Brain microvascular endothelial cell (primary cell): ENCODE data around the gene TMEM97.
A peak's percentile ranks its signal among the peaks of the same experiment; 100 is the strongest.

Experiments
- DNase-seq: peaks from one replicate; pipeline ENCODE4 v3.0.0-alpha.2; 2020
- H3K27ac ChIP-seq: fragments of 250-450 bp; sonication (Bioruptor Pico); 2 replicates; pipeline ENCODE4 v1.5.1; 2020; ENCODE audit warnings: mild to moderate bottlenecking, moderate library complexity
- H3K27me3 ChIP-seq: fragments of 250-450 bp; sonication (Bioruptor Pico); replicated peaks from 2 replicates; pipeline ENCODE4 v1.5.1; 2020; ENCODE audit warnings: mild to moderate bottlenecking
- H3K36me3 ChIP-seq: fragments of 250-450 bp; sonication (Bioruptor Pico); replicated peaks from 2 replicates; pipeline ENCODE4 v1.5.1; 2020; ENCODE audit warnings: mild to moderate bottlenecking
- H3K4me3 ChIP-seq: 2 replicates; pipeline ENCODE4 v1.5.1; 2011; ENCODE audit warnings: low read depth, mild to moderate bottlenecking, control low read depth, low read length, moderate library complexity
- in situ Hi-C: cut with HindIII; loops from 2 replicates; pipeline ENCODE4 v1.10.0; 2017; ENCODE audit warnings: low sequenced_read_pairs, low pct_ligation_motif_present
- TF ChIP-seq, protein P1 (sequence below): IDR thresholded peaks from 2 replicates; pipeline ENCODE4 v1.5.1; 2011; ENCODE audit warnings: low read depth, mild to moderate bottlenecking, moderate library complexity, low read length, control low read depth, inconsistent platforms; ENCODE audit errors: missing control alignments

Gene TMEM97

GRCh38 chr17:28370744-28371103 is 51.7 kb downstream of the TMEM97 start:
- Histone ChIP-seq H3K27ac (no peak overlapping the region), H3K36me3 (no peaks in the 10 kb centered on the region), H3K4me3 (no peak overlapping the region), H3K27me3 (no peaks in the 10 kb centered on the region)
- in situ Hi-C loops: no loop called here
- no peak for DNase-seq
- TF ChIP-seq, protein P1, sequence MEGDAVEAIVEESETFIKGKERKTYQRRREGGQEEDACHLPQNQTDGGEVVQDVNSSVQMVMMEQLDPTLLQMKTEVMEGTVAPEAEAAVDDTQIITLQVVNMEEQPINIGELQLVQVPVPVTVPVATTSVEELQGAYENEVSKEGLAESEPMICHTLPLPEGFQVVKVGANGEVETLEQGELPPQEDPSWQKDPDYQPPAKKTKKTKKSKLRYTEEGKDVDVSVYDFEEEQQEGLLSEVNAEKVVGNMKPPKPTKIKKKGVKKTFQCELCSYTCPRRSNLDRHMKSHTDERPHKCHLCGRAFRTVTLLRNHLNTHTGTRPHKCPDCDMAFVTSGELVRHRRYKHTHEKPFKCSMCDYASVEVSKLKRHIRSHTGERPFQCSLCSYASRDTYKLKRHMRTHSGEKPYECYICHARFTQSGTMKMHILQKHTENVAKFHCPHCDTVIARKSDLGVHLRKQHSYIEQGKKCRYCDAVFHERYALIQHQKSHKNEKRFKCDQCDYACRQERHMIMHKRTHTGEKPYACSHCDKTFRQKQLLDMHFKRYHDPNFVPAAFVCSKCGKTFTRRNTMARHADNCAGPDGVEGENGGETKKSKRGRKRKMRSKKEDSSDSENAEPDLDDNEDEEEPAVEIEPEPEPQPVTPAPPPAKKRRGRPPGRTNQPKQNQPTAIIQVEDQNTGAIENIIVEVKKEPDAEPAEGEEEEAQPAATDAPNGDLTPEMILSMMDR: no peak

GRCh38 chr17:28371245-28372202 is 52.5 kb downstream of the TMEM97 start, which contains the start of gene SARM1:
Gene SARM1, plus strand, starts transcription at chr17:28371694. Its CDS starts 339 bp downstream, at chr17:28372033.
- in situ Hi-C loops: no loop called here
- H3K27ac ChIP-seq: peak within 1 kb of the TSS; percentile 45
- TF ChIP-seq, protein P1: no peak
- no peaks in the 10 kb centered on the region for H3K36me3 ChIP-seq
- no peaks in the 10 kb centered on the region for H3K27me3 ChIP-seq
- peak within 1 kb of the TSS; percentile 64 for H3K4me3 ChIP-seq
- DNase-seq: peak; percentile 62

DNA sequence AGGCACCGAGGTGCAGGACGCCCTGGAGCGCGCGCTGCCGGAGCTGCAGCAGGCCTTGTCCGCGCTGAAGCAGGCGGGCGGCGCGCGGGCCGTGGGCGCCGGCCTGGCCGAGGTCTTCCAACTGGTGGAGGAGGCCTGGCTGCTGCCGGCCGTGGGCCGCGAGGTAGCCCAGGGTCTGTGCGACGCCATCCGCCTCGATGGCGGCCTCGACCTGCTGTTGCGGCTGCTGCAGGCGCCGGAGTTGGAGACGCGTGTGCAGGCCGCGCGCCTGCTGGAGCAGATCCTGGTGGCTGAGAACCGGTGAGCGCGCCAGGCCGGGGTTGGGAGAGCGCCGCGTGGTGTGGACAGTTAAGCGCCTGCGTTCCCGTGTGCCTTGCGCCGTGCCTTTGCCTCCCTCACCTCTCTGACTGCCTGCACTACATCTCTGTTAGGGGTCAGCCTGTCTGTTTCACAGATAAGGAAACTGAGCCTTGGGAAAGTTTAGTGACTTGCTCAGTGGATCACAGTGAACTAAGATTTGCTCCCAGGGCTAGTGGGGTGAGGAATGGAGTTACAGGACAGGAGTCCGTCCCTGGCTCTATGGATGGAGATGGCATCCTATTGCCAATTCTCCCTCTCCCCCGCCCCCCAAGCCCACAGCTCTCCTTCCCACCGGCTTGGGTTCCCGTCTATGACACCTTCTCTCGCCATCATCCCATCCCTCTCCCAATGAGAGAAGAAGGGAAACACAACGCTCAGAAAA is 53.4 kb downstream of the TMEM97 start:
- no peak for DNase-seq
- Histone ChIP-seq H3K4me3 (peak overlapping the region; percentile 64), H3K36me3 (no peaks in the 10 kb centered on the region), H3K27me3 (no peaks in the 10 kb centered on the region), H3K27ac (peak overlapping the region; percentile 45)
- in situ Hi-C loops: no loop called here
- TF ChIP-seq, protein P1: no peak

- no peak overlapping the region for H3K4me3 ChIP-seq
- in situ Hi-C loops: no loop called here
- H3K36me3 ChIP-seq: no peaks in the 10 kb centered on the region
- no peak for DNase-seq
- no peaks in the 10 kb centered on the region for H3K27me3 ChIP-seq
- TF ChIP-seq, protein P1: no peak
- no peak overlapping the region for H3K27ac ChIP-seq
Observed at GRCh38 chr17:28372945-28373274, 53.9 kb downstream of the TMEM97 start.
